Neural progenitor cell (in vitro differentiated cells): ENCODE results near the gene TUBB3.

Source experiments
- EZH2 ChIP-seq: fragments of 200-600 bp; sonication (generic); IDR thresholded peaks from 2 replicates; pipeline ENCODE4 v1.6.1; 2017; ENCODE audit warnings: antibody characterized with exemption, mild to moderate bottlenecking, moderate library complexity
- EZH2phosphoT487 ChIP-seq: fragments of 200-600 bp; sonication (generic); IDR thresholded peaks from 2 replicates; pipeline ENCODE4 v1.6.1; 2017; ENCODE audit warnings: antibody characterized with exemption
- TF ChIP-seq, protein P1 (sequence below): fragments of 200-600 bp; sonication (generic); IDR thresholded peaks from 2 replicates; pipeline ENCODE4 v1.5.1; 2017; ENCODE audit warnings: antibody characterized with exemption, mild to moderate bottlenecking

DNA sequence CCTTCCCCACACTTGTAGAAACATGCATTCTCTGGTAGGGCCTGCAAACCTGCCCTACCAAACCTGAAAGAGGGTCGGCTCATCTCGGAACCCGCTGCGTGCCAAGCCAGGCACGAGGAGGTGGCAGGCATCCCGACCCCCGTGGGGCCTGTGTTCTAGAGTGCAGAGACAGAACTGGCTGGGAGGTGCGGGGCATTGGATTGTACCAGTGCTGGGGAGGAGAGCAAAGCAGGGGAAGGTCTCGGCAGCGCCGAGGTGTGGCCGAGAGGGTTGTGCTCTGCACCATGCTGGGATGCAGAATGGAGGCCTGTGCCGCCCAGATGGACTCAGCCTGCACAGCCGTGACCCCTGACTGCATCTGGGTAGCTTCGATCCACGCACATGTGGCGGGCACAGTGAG, 22.3 kb upstream of the TUBB3 start:
- TF ChIP-seq EZH2phosphoT487 = no peak
- TF ChIP-seq, protein P1, sequence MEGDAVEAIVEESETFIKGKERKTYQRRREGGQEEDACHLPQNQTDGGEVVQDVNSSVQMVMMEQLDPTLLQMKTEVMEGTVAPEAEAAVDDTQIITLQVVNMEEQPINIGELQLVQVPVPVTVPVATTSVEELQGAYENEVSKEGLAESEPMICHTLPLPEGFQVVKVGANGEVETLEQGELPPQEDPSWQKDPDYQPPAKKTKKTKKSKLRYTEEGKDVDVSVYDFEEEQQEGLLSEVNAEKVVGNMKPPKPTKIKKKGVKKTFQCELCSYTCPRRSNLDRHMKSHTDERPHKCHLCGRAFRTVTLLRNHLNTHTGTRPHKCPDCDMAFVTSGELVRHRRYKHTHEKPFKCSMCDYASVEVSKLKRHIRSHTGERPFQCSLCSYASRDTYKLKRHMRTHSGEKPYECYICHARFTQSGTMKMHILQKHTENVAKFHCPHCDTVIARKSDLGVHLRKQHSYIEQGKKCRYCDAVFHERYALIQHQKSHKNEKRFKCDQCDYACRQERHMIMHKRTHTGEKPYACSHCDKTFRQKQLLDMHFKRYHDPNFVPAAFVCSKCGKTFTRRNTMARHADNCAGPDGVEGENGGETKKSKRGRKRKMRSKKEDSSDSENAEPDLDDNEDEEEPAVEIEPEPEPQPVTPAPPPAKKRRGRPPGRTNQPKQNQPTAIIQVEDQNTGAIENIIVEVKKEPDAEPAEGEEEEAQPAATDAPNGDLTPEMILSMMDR = no peak
- TF ChIP-seq EZH2 = no peak
